ENCODE results near the gene CD209. TPM values are rescaled to one million over a fixed set of nuclear protein-coding genes. Genes with fewer than 3 reads are reported as not detected.
"Not testable (repeated sequence)": the region's sequence is repeated elsewhere in the genome, so short reads cannot be mapped to it uniquely, and the experiment has no call there.

Gene CD209
- total RNA-seq, 2 experiments from 2014 or later, result not detected

DNA sequence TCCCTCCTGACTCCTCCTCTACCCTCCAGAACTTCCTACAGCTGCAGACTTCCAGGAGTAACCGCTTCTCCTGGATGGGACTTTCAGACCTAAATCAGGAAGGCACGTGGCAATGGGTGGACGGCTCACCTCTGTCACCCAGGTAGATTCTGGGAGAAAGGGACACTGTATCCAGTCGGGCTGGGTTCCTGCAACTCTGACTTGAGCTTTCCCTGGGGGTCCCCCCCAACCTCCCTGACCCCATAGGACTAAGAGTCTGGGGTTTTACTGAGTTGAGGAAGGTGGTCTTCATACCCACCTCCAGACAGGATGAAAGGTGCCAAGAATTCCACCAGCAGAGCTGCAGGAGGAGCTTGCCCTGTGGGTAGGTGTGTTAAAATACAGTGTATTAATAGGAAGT, 20.2 kb upstream of the CD209 start:
- no peak overlapping the region for H3K27ac Mint-ChIP-seq
- CTCF ChIA-PET, result no interaction called here
- H3K27ac ChIP-seq (ENCODE audit: low read depth in 1 of 2, low read length in 2 of 2), result no peak overlapping the region
- DNase-seq (no peak), ATAC-seq (ENCODE audit: poor library complexity) (no peak)
- no peaks in the 10 kb centered on the region for H3K27me3 ChIP-seq (ENCODE audit: control insufficient read depth in 1 of 2, insufficient read depth in 2 of 2, low read length in 2 of 2)
- H3K4me1 ChIP-seq (ENCODE audit: insufficient read depth, low read length), result peaks cover 3% of the 10 kb centered on the region
- H3K4me3 ChIP-seq (ENCODE audit: low read length), result no peak overlapping the region
- H3K27me3 Mint-ChIP-seq, result peaks cover 5% of the 10 kb centered on the region
- H3K9me3 ChIP-seq (ENCODE audit: control insufficient read depth in 1 of 2, insufficient read depth in 1 of 2, low read length in 2 of 2), result no peaks in the 10 kb centered on the region
- TF ChIP-seq CTCF (IDR thresholded peaks at IDR 0.05), result no peak
- H3K36me3 Mint-ChIP-seq (ENCODE audit: low read depth), result no peaks in the 10 kb centered on the region
- no peaks in the 10 kb centered on the region for H3K9me3 Mint-ChIP-seq
- no peak overlapping the region for H3K4me3 Mint-ChIP-seq
- intact Hi-C loops (cut with DNase I, micrococcal nuclease), result no loop called here
- POLR2A ChIA-PET, result no interaction called here
- H3K4me1 Mint-ChIP-seq (ENCODE audit: low read depth), result peaks cover 13% of the 10 kb centered on the region
- H3K36me3 ChIP-seq (ENCODE audit: insufficient read depth, low read length), result no peaks in the 10 kb centered on the region

- Mint-ChIP-seq H3K9me3 (no peaks in the 10 kb centered on the region), H3K27me3 (peaks cover 5% of the 10 kb centered on the region), H3K4me1 (ENCODE audit: low read depth) (peaks cover 7% of the 10 kb centered on the region), H3K27ac (no peak overlapping the region), H3K36me3 (ENCODE audit: low read depth) (no peaks in the 10 kb centered on the region), H3K4me3 (no peak overlapping the region)
- no peak overlapping the region for H3K27ac ChIP-seq (ENCODE audit: low read depth in 1 of 2, low read length in 2 of 2)
- ChIA-PET POLR2A (no interaction called here), CTCF (no interaction called here)
- H3K4me3 ChIP-seq (ENCODE audit: low read length), result no peak overlapping the region
- no peak for DNase-seq
- ATAC-seq (ENCODE audit: poor library complexity), result no peak
- H3K27me3 ChIP-seq (ENCODE audit: control insufficient read depth in 1 of 2, insufficient read depth in 2 of 2, low read length in 2 of 2), result peaks cover 0 to under 1% of the 10 kb centered on the region in 2 experiments
- no peaks in the 10 kb centered on the region for H3K36me3 ChIP-seq (ENCODE audit: insufficient read depth, low read length)
- intact Hi-C loops (cut with DNase I, micrococcal nuclease), result no loop called here
- no peaks in the 10 kb centered on the region for H3K4me1 ChIP-seq (ENCODE audit: insufficient read depth, low read length)
- H3K9me3 ChIP-seq (ENCODE audit: control insufficient read depth in 1 of 2, insufficient read depth in 1 of 2, low read length in 2 of 2), result no peaks in the 10 kb centered on the region
- no peak for TF ChIP-seq CTCF (IDR thresholded peaks at IDR 0.05)
Observed at GRCh38 chr19:7766535-7766934, 19.2 kb upstream of the CD209 start.

GRCh38 chr19:7765043-7765442, 17.7 kb upstream of the CD209 start:
- H3K27ac Mint-ChIP-seq; ATAC-seq (ENCODE audit: poor library complexity); H3K27me3 ChIP-seq (ENCODE audit: control insufficient read depth in 1 of 2, insufficient read depth in 2 of 2, low read length in 2 of 2); H3K9me3 ChIP-seq (ENCODE audit: control insufficient read depth in 1 of 2, insufficient read depth in 1 of 2, low read length in 2 of 2); H3K4me3 Mint-ChIP-seq; intact Hi-C loops (cut with DNase I, micrococcal nuclease); POLR2A ChIA-PET; H3K4me1 ChIP-seq (ENCODE audit: insufficient read depth, low read length); DNase-seq; H3K27ac ChIP-seq (ENCODE audit: low read depth in 1 of 2, low read length in 2 of 2); H3K4me1 Mint-ChIP-seq (ENCODE audit: low read depth); H3K36me3 Mint-ChIP-seq (ENCODE audit: low read depth); H3K36me3 ChIP-seq (ENCODE audit: insufficient read depth, low read length); H3K9me3 Mint-ChIP-seq; CTCF ChIA-PET; H3K4me3 ChIP-seq (ENCODE audit: low read length); H3K27me3 Mint-ChIP-seq: not testable (repeated sequence)

DNA sequence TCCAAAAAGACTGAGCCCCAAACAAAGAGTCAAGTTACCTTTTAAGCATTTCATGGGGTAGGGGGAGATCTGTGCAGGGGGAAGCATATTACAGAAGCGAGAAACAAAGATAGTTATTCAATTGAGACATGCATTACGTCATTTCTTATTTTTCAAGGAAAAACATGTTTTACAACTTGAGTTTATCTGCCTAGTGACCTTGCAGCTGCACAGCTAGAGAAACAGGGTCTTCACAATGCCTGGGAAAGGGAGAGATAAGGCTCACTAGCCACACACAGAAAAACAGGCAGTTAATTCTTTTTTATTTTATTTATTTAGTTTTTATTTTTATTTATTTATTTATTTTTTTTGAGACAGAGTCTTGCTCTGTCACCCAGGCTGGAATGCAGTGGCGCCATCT, 16.8 kb upstream of the CD209 start:
- H3K4me3 Mint-ChIP-seq; H3K4me1 ChIP-seq (ENCODE audit: insufficient read depth, low read length); intact Hi-C loops (cut with DNase I, micrococcal nuclease); H3K27ac ChIP-seq (ENCODE audit: low read depth in 1 of 2, low read length in 2 of 2); H3K27me3 Mint-ChIP-seq; POLR2A ChIA-PET; H3K4me1 Mint-ChIP-seq (ENCODE audit: low read depth); DNase-seq; CTCF ChIA-PET; ATAC-seq (ENCODE audit: poor library complexity); H3K36me3 Mint-ChIP-seq (ENCODE audit: low read depth); H3K4me3 ChIP-seq (ENCODE audit: low read length); H3K27me3 ChIP-seq (ENCODE audit: control insufficient read depth in 1 of 2, insufficient read depth in 2 of 2, low read length in 2 of 2); H3K36me3 ChIP-seq (ENCODE audit: insufficient read depth, low read length); H3K27ac Mint-ChIP-seq; H3K9me3 Mint-ChIP-seq: not testable (repeated sequence)
- peaks cover 6 to 10% of the 10 kb centered on the region in 2 experiments for H3K9me3 ChIP-seq (ENCODE audit: control insufficient read depth in 1 of 2, insufficient read depth in 1 of 2, low read length in 2 of 2)

Measured in CD4-positive, alpha-beta T cell (primary cell).